Bone marrow (tissue), 2 donors: ENCODE results near the gene PLEKHG5.

Experiments used
- DNase-seq, 2 donors: peaks; one replicate each; lab custom pipeline; 2025; lab: John Stamatoyannopoulos, UW

The PLEKHG5 gene

DNA sequence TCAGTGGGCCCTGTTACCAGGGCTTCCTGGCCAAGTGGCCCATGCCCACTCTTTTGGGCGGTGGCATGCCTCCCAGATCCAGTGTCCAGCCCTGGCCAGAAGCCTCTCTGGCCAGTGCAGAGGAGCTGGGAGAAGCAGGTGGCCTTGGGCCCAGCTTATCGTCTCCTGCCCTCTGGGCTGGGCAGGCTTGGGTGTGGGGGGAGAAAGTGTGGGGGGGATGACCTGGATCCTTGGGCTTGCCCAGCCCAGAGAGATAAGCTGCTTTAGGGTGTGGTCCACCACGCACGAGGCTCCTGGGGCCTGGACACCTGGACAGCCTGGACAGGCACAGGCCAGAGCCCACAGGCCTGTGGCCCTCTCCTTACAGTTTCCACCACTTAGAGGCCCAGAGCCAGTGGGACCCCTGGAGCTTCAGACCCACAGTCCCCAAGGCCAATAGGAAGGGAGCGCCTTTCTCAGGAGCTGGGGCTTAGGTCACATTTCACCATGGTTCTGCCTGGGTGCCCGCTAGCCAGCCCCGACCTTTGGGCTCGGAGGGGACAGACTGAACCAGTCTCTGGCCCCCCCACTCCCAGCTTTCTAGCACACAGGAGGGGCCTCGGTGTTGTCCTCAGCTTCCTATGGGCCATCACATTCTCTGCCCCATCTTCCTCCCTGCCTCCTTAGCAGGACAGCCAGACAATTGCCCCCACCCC, 65.0 kb downstream of the PLEKHG5 start:
- no peak for DNase-seq

- DNase-seq, result no peak
Measured at GRCh38 chr1:6425658-6426057, 65.8 kb downstream of the PLEKHG5 start.

DNA sequence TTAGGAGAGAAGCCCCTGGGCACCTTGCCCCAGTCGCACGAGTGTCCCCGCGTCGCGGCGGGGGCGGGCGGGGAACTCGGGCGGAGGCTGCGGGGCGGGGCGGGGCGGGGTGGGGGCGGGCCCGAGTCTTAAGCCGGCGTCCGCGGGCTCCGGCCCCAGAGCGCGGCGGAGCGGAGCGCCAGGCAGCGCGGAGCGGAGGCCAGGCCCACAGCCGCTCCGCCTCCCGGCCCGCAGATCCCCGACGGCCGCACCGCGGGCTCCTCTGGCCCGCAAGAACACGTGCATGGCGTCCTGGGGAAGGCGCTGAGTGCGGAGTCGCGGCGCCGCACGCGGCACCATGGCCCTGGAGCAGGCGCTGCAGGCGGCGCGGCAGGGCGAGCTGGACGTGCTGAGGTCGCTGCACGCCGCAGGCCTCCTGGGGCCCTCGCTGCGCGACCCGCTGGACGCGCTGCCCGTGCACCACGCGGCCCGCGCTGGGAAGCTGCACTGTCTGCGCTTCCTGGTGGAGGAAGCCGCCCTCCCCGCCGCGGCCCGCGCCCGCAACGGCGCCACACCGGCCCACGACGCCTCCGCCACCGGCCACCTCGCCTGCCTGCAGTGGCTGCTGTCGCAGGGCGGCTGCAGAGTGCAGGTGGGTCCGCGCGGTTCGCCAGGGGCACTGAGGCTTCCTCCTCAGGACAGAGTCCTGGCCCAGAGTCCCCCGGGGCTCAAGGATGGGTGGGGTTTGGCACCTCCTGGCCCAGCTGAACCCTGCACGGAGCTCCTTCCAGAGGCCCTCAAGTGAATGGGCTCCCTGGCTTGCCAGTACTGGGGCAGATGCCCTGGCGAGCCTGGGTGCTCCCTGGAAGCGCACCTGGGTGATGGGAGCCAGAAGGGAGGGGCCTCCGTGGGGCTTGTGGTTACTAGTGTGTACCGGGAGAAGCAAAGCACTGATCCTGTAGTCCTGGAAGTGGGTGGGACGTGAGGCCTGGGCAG, 66.6 kb downstream of the PLEKHG5 start, which contains the start of gene ESPN:
Gene ESPN (plus strand): TSS at position 158 of the 975 bp plus-strand sequence. CDS start 180 bp downstream, at position 338.
- DNase-seq, result no peak

DNA sequence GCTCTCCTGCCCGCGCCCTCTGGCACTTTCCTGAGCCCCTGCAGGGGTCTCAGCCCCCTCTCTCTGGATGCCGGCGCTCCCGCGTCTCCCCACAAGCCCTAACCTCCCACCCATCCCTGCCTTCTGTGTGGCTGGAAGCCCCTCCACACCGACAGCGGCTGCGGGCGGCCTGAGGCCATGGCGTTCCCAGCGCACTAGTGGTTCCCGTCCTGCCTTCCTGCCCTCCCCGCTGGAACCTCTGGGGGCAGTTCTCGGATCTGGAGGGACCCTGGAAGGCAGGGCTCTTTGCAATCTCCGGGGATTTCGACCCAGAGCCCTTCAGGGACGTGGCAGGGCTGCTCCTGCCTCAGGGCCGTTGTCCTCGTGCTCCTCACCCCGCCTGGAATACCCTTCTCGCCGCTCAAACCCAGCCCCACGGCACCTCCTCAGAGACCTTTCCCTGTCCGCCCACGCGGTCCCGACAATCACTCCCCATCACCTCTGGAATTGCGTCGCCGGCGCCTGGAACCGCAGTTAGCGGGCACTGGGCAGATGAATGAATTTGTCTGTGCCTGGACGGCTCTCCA, 67.4 kb downstream of the PLEKHG5 start:
- no peak for DNase-seq

GRCh38 chr1:6423321-6423999, 68.0 kb downstream of the PLEKHG5 start:
- DNase-seq, result no peak

- DNase-seq, result no peak
Measured at GRCh38 chr1:6421266-6421665, 70.2 kb downstream of the PLEKHG5 start.

DNA sequence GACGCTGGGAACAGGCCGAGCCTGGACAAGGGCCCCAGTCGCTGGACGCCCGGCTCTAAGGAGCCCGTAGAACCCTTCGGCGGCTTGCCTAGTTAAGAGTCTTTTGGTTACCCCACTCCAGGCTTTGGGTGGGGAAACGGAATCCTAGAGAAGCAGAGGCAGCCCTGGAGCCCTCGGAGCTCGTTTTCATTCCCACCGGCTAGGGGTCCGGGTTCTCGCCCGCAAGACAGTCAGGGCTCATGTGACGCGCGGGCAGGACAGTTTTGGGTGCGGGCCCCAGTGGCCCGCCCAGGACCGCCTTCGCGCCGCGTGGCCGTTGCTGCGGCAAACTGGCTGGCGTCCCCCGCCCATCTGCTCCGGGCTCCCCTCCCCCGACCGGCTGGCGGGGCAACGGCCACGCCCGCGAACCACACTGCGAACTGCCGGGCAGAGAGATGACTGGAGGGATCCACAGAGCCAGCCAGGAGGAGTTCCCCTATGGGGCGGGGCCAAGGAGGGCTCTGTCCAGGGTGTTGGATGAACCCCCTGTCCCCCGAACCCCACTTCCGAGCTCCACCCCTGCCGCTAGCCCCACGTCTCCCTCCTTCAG, 70.9 kb downstream of the PLEKHG5 start:
- DNase-seq, result no peak

GRCh38 chr1:6419804-6420453, 71.5 kb downstream of the PLEKHG5 start, which contains the start of gene HES2:
Gene HES2, minus strand, starts transcription at chr1:6419919. Its CDS starts 99 bp downstream, at chr1:6419820.
- no peak for DNase-seq

- DNase-seq, result no peak
Measured at GRCh38 chr1:6419397-6419803, 72.1 kb downstream of the PLEKHG5 start.

GRCh38 chr1:6418668-6419396, 72.6 kb downstream of the PLEKHG5 start:
- DNase-seq, result no peak

- no peak for DNase-seq
Measured at GRCh38 chr1:6417961-6418667, 73.4 kb downstream of the PLEKHG5 start.
